ENCODE results near the gene RDX. TPM values are rescaled to one million over a fixed set of nuclear protein-coding genes. Genes with fewer than 3 reads are reported as not detected.
A peak's percentile ranks its signal among the peaks of the same experiment; 100 is the strongest.
"Not testable (repeated sequence)": the region's sequence is repeated elsewhere in the genome, so short reads cannot be mapped to it uniquely, and the experiment has no call there.

Gene RDX
- total RNA-seq, 1 donor from 2014 or later, result 132 TPM

GRCh38 chr11:110219006-110219785 is 77.2 kb downstream of the RDX start:
- no peaks in the 10 kb centered on the region for H3K79me2 ChIP-seq (ENCODE audit: insufficient read depth, low read length)
- no peak for TF ChIP-seq EZH2 (IDR thresholded peaks at IDR 0.05; ENCODE audit: insufficient read depth, low read length)
- H3K9ac ChIP-seq (ENCODE audit: low read length), result no peak overlapping the region
- H3K9me3 ChIP-seq (ENCODE audit: insufficient read depth, low read depth, low read length), result no peaks in the 10 kb centered on the region
- H3K4me3 Mint-ChIP-seq (ENCODE audit: unreplicated experiment), result no peak overlapping the region
- H3K4me2 ChIP-seq (ENCODE audit: low read length), result no peak overlapping the region
- no peak overlapping the region for H3K27ac ChIP-seq (ENCODE audit: low read depth, low read length)
- peaks cover 12% of the 10 kb centered on the region for H3K4me1 Mint-ChIP-seq (ENCODE audit: low read depth, unreplicated experiment)
- DNase-seq (ENCODE audit: low read depth) (peak; percentile 60), FAIRE-seq (no peak)
- peaks cover 2% of the 10 kb centered on the region for H3K9me3 Mint-ChIP-seq (ENCODE audit: unreplicated experiment)
- H3K36me3 ChIP-seq (ENCODE audit: insufficient read depth, low read length), result no peaks in the 10 kb centered on the region
- H3K4me1 ChIP-seq (ENCODE audit: insufficient read depth, low read length), result no peaks in the 10 kb centered on the region
- H3K27me3 Mint-ChIP-seq (ENCODE audit: low read depth, unreplicated experiment), result no peaks in the 10 kb centered on the region
- H2AFZ ChIP-seq (ENCODE audit: low read depth, low read length), result no peak overlapping the region
- peaks cover 4% of the 10 kb centered on the region for H3K36me3 Mint-ChIP-seq (ENCODE audit: low read depth, unreplicated experiment)
- H3K27me3 ChIP-seq (ENCODE audit: insufficient read depth, low read length), result no peaks in the 10 kb centered on the region
- H3K27ac Mint-ChIP-seq (ENCODE audit: unreplicated experiment), result no peak overlapping the region
- H3K4me3 ChIP-seq (ENCODE audit: insufficient read depth, low read depth, low read length), result no peak overlapping the region
- H4K20me1 ChIP-seq (ENCODE audit: insufficient read depth, low read length), result no peaks in the 10 kb centered on the region

- no peaks in the 10 kb centered on the region for H3K9me3 ChIP-seq (ENCODE audit: insufficient read depth, low read depth, low read length)
- Mint-ChIP-seq H3K36me3 (ENCODE audit: low read depth, unreplicated experiment) (peaks cover 4% of the 10 kb centered on the region), H3K27ac (ENCODE audit: unreplicated experiment) (no peak overlapping the region), H3K9me3 (ENCODE audit: unreplicated experiment) (peaks cover 2% of the 10 kb centered on the region), H3K27me3 (ENCODE audit: low read depth, unreplicated experiment) (no peaks in the 10 kb centered on the region), H3K4me3 (ENCODE audit: unreplicated experiment) (no peak overlapping the region), H3K4me1 (ENCODE audit: low read depth, unreplicated experiment) (peaks cover 12% of the 10 kb centered on the region)
- no peak overlapping the region for H3K4me3 ChIP-seq (ENCODE audit: insufficient read depth, low read depth, low read length)
- TF ChIP-seq EZH2 (IDR thresholded peaks at IDR 0.05; ENCODE audit: insufficient read depth, low read length) (no peak), CTCF (IDR thresholded peaks at IDR 0.05; ENCODE audit: insufficient read depth, low read depth, low read length) (no peak)
- no peak overlapping the region for H3K4me2 ChIP-seq (ENCODE audit: low read length)
- DNase-seq (ENCODE audit: low read depth) (no peak), FAIRE-seq (no peak)
- H3K79me2 ChIP-seq (ENCODE audit: insufficient read depth, low read length), result no peaks in the 10 kb centered on the region
- no peaks in the 10 kb centered on the region for H3K27me3 ChIP-seq (ENCODE audit: insufficient read depth, low read length)
- no peak overlapping the region for H3K27ac ChIP-seq (ENCODE audit: low read depth, low read length)
- no peaks in the 10 kb centered on the region for H3K36me3 ChIP-seq (ENCODE audit: insufficient read depth, low read length)
- no peak overlapping the region for H2AFZ ChIP-seq (ENCODE audit: low read depth, low read length)
- no peaks in the 10 kb centered on the region for H4K20me1 ChIP-seq (ENCODE audit: insufficient read depth, low read length)
- H3K4me1 ChIP-seq (ENCODE audit: insufficient read depth, low read length), result no peaks in the 10 kb centered on the region
- H3K9ac ChIP-seq (ENCODE audit: low read length), result no peak overlapping the region
Measured at GRCh38 chr11:110217936-110218335, 78.5 kb downstream of the RDX start.

- Histone ChIP-seq H3K27me3 (ENCODE audit: insufficient read depth, low read length) (no peaks in the 10 kb centered on the region), H4K20me1 (ENCODE audit: insufficient read depth, low read length) (no peaks in the 10 kb centered on the region), H3K79me2 (ENCODE audit: insufficient read depth, low read length) (no peaks in the 10 kb centered on the region), H3K9ac (ENCODE audit: low read length) (no peak overlapping the region), H3K27ac (ENCODE audit: low read depth, low read length) (no peak overlapping the region), H3K4me1 (ENCODE audit: insufficient read depth, low read length) (no peaks in the 10 kb centered on the region), H3K4me2 (ENCODE audit: low read length) (no peak overlapping the region), H3K4me3 (ENCODE audit: insufficient read depth, low read depth, low read length) (no peak overlapping the region), H2AFZ (ENCODE audit: low read depth, low read length) (no peak overlapping the region), H3K9me3 (ENCODE audit: insufficient read depth, low read depth, low read length) (no peaks in the 10 kb centered on the region), H3K36me3 (ENCODE audit: insufficient read depth, low read length) (no peaks in the 10 kb centered on the region)
- DNase-seq (ENCODE audit: low read depth) (no peak), FAIRE-seq (no peak)
- Mint-ChIP-seq H3K27me3 (ENCODE audit: low read depth, unreplicated experiment) (no peaks in the 10 kb centered on the region), H3K36me3 (ENCODE audit: low read depth, unreplicated experiment) (peaks cover 4% of the 10 kb centered on the region), H3K27ac (ENCODE audit: unreplicated experiment) (no peak overlapping the region), H3K9me3 (ENCODE audit: unreplicated experiment) (peaks cover 2% of the 10 kb centered on the region), H3K4me1 (ENCODE audit: low read depth, unreplicated experiment) (peaks cover 12% of the 10 kb centered on the region), H3K4me3 (ENCODE audit: unreplicated experiment) (no peak overlapping the region)
- TF ChIP-seq EZH2 (IDR thresholded peaks at IDR 0.05; ENCODE audit: insufficient read depth, low read length) (no peak), CTCF (IDR thresholded peaks at IDR 0.05; ENCODE audit: insufficient read depth, low read depth, low read length) (no peak)
Measured at GRCh38 chr11:110217223-110217877, 79.1 kb downstream of the RDX start.

- not testable (repeated sequence) for H3K4me1 Mint-ChIP-seq (ENCODE audit: low read depth, unreplicated experiment); H4K20me1 ChIP-seq (ENCODE audit: insufficient read depth, low read length); H3K27me3 ChIP-seq (ENCODE audit: insufficient read depth, low read length); H3K27ac ChIP-seq (ENCODE audit: low read depth, low read length); FAIRE-seq; H3K9me3 ChIP-seq (ENCODE audit: insufficient read depth, low read depth, low read length); H3K27me3 Mint-ChIP-seq (ENCODE audit: low read depth, unreplicated experiment); H3K4me3 Mint-ChIP-seq (ENCODE audit: unreplicated experiment); H3K9me3 Mint-ChIP-seq (ENCODE audit: unreplicated experiment); H3K27ac Mint-ChIP-seq (ENCODE audit: unreplicated experiment); H3K36me3 Mint-ChIP-seq (ENCODE audit: low read depth, unreplicated experiment); H3K79me2 ChIP-seq (ENCODE audit: insufficient read depth, low read length); H3K36me3 ChIP-seq (ENCODE audit: insufficient read depth, low read length); H3K4me1 ChIP-seq (ENCODE audit: insufficient read depth, low read length); H2AFZ ChIP-seq (ENCODE audit: low read depth, low read length); H3K4me3 ChIP-seq (ENCODE audit: insufficient read depth, low read depth, low read length); DNase-seq (ENCODE audit: low read depth); H3K9ac ChIP-seq (ENCODE audit: low read length)
- H3K4me2 ChIP-seq (ENCODE audit: low read length), result peak overlapping the region; percentile 30
Measured at GRCh38 chr11:110209313-110209694, 87.1 kb downstream of the RDX start.

All from astrocyte (in vitro differentiated cells and primary cell).